H1 (cell line): ENCODE results near the gene ZNF625. TPM values are rescaled to one million over a fixed set of nuclear protein-coding genes. Genes with fewer than 3 reads are reported as not detected.

ENCODE experiments used
- CTCF ChIA-PET: fragments of 300-600 bp; sonication (Branson Sonifier 250); formaldehyde crosslinking; loops from one replicate; lab custom pipeline; 2021; ENCODE audit not compliant: partially characterized antibody; lab: Charles Lee
- POLR2A ChIA-PET: fragments of 300-600 bp; sonication (Branson Sonifier 250); formaldehyde crosslinking; loops from one replicate; lab custom pipeline; 2021; ENCODE audit warnings: inconsistent platforms; ENCODE audit not compliant: partially characterized antibody; lab: Charles Lee
- DNase-seq, 2 experiments: peaks; one replicate each; pipeline versions ENCODE4 v3.0.0 to v3.0.0-alpha.2; 2010 to 2022; ENCODE audit warnings: low spot score in 2 of 2, low read depth in 1 of 2, mixed read lengths in 1 of 2
- FAIRE-seq: peaks from 2 replicates; lab custom pipeline; 2011; peaks lifted over from hg19 to GRCh38; lab: Jason Lieb, UNC
- H2AFZ ChIP-seq: 2 replicates; pipeline ENCODE4 v1.8.1; 2012; ENCODE audit warnings: low read length, inconsistent platforms
- H2AK5ac ChIP-seq: 2 replicates; pipeline ENCODE4 v1.6.1; 2013; ENCODE audit warnings: low read depth, low read length
- H2BK120ac ChIP-seq: replicated peaks from 2 replicates; pipeline ENCODE3; 2013; ENCODE audit warnings: low read depth, low read length, inconsistent platforms
- H2BK12ac ChIP-seq: 2 replicates; pipeline ENCODE4 v1.6.1; 2013; ENCODE audit warnings: low read depth, low read length
- H2BK15ac ChIP-seq: 2 replicates; pipeline ENCODE4 v1.6.1; 2013; ENCODE audit warnings: low read length
- H2BK20ac ChIP-seq: 2 replicates; pipeline ENCODE4 v1.6.1; 2013; ENCODE audit warnings: low read length
- H2BK5ac ChIP-seq: 2 replicates; pipeline ENCODE4 v1.6.1; 2013; ENCODE audit warnings: low read depth, low read length
- H3K14ac ChIP-seq: 2 replicates; pipeline ENCODE4 v1.6.1; 2013; ENCODE audit warnings: inconsistent platforms; ENCODE audit not compliant: insufficient read length
- H3K18ac ChIP-seq: 2 replicates; pipeline ENCODE4 v1.6.1; 2013; ENCODE audit warnings: low read length; ENCODE audit errors: extremely low read depth
- H3K23ac ChIP-seq: 2 replicates; pipeline ENCODE4 v1.6.1; 2013; ENCODE audit warnings: inconsistent platforms; ENCODE audit not compliant: insufficient read length
- H3K23me2 ChIP-seq: 2 replicates; pipeline ENCODE4 v1.6.1; 2013; ENCODE audit warnings: low read depth, low read length
- H3K27ac ChIP-seq: 2 replicates; pipeline ENCODE4 v1.6.1; 2011; ENCODE audit warnings: low read depth, low read length, inconsistent platforms
- H3K27me3 ChIP-seq, 4 experiments: replicated peaks in 1 of 4; 1 replicate in 1 of 4; 2 replicates in 3 of 4; pipeline versions ENCODE4 v1.6.1 to v1.8.1; 2011 to 2013; ENCODE audit warnings: low read length in 3 of 4, mild to moderate bottlenecking in 3 of 4, inconsistent platforms in 2 of 4, mixed read lengths in 2 of 4, moderate library complexity in 1 of 4; ENCODE audit not compliant: control insufficient read depth in 3 of 4, insufficient read depth in 3 of 4; ENCODE audit errors: extremely low read depth in 1 of 4
- H3K36me3 ChIP-seq, 4 experiments: 2 replicates each; pipeline versions ENCODE4 v1.6.1 to v1.8.1; 2011 to 2013; ENCODE audit warnings: mild to moderate bottlenecking in 4 of 4, low read length in 3 of 4, moderate library complexity in 2 of 4, control low read depth in 1 of 4, inconsistent platforms in 1 of 4; ENCODE audit not compliant: insufficient read depth in 4 of 4, control insufficient read depth in 2 of 4
- H3K4ac ChIP-seq: replicated peaks from 2 replicates; pipeline ENCODE3; 2013; ENCODE audit warnings: low read length, low read depth, mixed read lengths, inconsistent platforms; ENCODE audit not compliant: insufficient read length
- H3K4me1 ChIP-seq, 4 experiments: replicated peaks in 1 of 4; 1 replicate in 1 of 4; 2 replicates in 3 of 4; pipeline versions ENCODE4 v1.6.1 to v1.8.1; 2011 to 2013; ENCODE audit warnings: low read length in 3 of 4, inconsistent platforms in 2 of 4, mixed read lengths in 1 of 4; ENCODE audit not compliant: insufficient read depth in 4 of 4, control insufficient read depth in 3 of 4
- H3K4me2 ChIP-seq, 2 experiments: 2 replicates each; pipeline versions ENCODE4 v1.6.1 to v1.8.1; 2011 to 2013; ENCODE audit warnings: low read depth in 2 of 2, low read length in 2 of 2, control low read depth in 1 of 2, inconsistent platforms in 1 of 2, mild to moderate bottlenecking in 1 of 2; ENCODE audit not compliant: insufficient read depth in 1 of 2
- H3K4me3 ChIP-seq, 4 experiments: fragments of 200-600, 300-600 bp in 1 of 4; sonication (generic), shearing (Covaris generic), sonication (Bioruptor Twin) in 1 of 4; 2 replicates each; pipeline versions ENCODE4 v1.5.1 to v1.8.1; 2011 to 2016; ENCODE audit warnings: low read length in 4 of 4, low read depth in 3 of 4, control low read depth in 2 of 4, inconsistent platforms in 2 of 4, mild to moderate bottlenecking in 2 of 4, mixed read lengths in 1 of 4, moderate library complexity in 1 of 4; ENCODE audit not compliant: insufficient read depth in 2 of 4; ENCODE audit errors: extremely low read depth in 1 of 4
- H3K56ac ChIP-seq: replicated peaks from 2 replicates; pipeline ENCODE3; 2013; ENCODE audit warnings: low read depth, mild to moderate bottlenecking, mixed read lengths, low read length, inconsistent platforms; ENCODE audit not compliant: insufficient read length
- H3K79me1 ChIP-seq: 2 replicates; pipeline ENCODE4 v1.6.1; 2013; ENCODE audit warnings: low read depth, low read length, control low read depth
- H3K79me2 ChIP-seq, 2 experiments: 2 replicates each; pipeline versions ENCODE4 v1.6.1 to v1.8.1; 2012 to 2013; ENCODE audit warnings: low read length in 2 of 2, mild to moderate bottlenecking in 2 of 2, inconsistent platforms in 1 of 2; ENCODE audit not compliant: insufficient read depth in 2 of 2, control insufficient read depth in 1 of 2
- H3K9ac ChIP-seq, 4 experiments: replicated peaks in 1 of 4; 1 replicate in 1 of 4; 2 replicates in 3 of 4; pipeline versions ENCODE4 v1.6.1 to v1.8.1; 2011 to 2013; ENCODE audit warnings: low read depth in 3 of 4, low read length in 3 of 4, control low read depth in 2 of 4, mild to moderate bottlenecking in 2 of 4, moderate library complexity in 2 of 4, inconsistent platforms in 1 of 4; ENCODE audit errors: extremely low read depth in 1 of 4
- H3K9me3 ChIP-seq, 2 experiments: 2 replicates each; pipeline versions ENCODE4 v1.6.1 to v1.8.1; 2012 to 2013; ENCODE audit warnings: mild to moderate bottlenecking in 2 of 2, moderate library complexity in 2 of 2, control low read depth in 1 of 2, inconsistent platforms in 1 of 2, low read depth in 1 of 2, low read length in 1 of 2, mixed read lengths in 1 of 2; ENCODE audit not compliant: insufficient read depth in 2 of 2
- H4K20me1 ChIP-seq, 2 experiments: replicated peaks in 1 of 2; 2 replicates each; pipeline versions ENCODE3 to v1.8.1; 2011 to 2013; ENCODE audit warnings: inconsistent platforms in 2 of 2, low read length in 2 of 2, mild to moderate bottlenecking in 1 of 2; ENCODE audit not compliant: insufficient read depth in 2 of 2, control insufficient read depth in 1 of 2
- H4K5ac ChIP-seq: 2 replicates; pipeline ENCODE4 v1.6.1; 2013; ENCODE audit warnings: low read length, low read depth, mixed read lengths, inconsistent platforms; ENCODE audit not compliant: insufficient read length
- H4K8ac ChIP-seq: 2 replicates; pipeline ENCODE4 v1.8.0; 2013; ENCODE audit warnings: mild to moderate bottlenecking, moderate library complexity, low read length, inconsistent platforms; ENCODE audit not compliant: insufficient read depth; ENCODE audit errors: extremely low read depth
- H4K91ac ChIP-seq: replicated peaks from 2 replicates; pipeline ENCODE3; 2013; ENCODE audit warnings: low read length, mixed read lengths, inconsistent platforms; ENCODE audit not compliant: insufficient read length
- CBX8 ChIP-seq: fragments of 300-800, 300-1000 bp; sonication (generic); IDR thresholded peaks from 2 replicates; pipeline ENCODE4 v1.7.1; 2016; ENCODE audit warnings: low read depth, low read length, borderline replicate concordance
- CHD1 ChIP-seq: IDR thresholded peaks from 2 replicates; pipeline ENCODE4 v1.6.1; 2012; ENCODE audit warnings: low read depth, low read length, improper control_type of control experiment
- CREB1 ChIP-seq: IDR thresholded peaks from 2 replicates; pipeline ENCODE4 v1.6.1; 2012; ENCODE audit warnings: inconsistent platforms
- EGR1 ChIP-seq: IDR thresholded peaks from 2 replicates; pipeline ENCODE4 v1.6.1; 2011; ENCODE audit warnings: low read depth, low read length, borderline replicate concordance
- EP300 ChIP-seq, 2 experiments: IDR thresholded peaks; 1 replicate in 1 of 2; 2 replicates in 1 of 2; pipeline ENCODE4 v1.6.1; 2011 to 2012; ENCODE audit warnings: low read depth in 2 of 2, low read length in 2 of 2, mild to moderate bottlenecking in 2 of 2, borderline replicate concordance in 1 of 2, inconsistent platforms in 1 of 2, moderate library complexity in 1 of 2
- GABPA ChIP-seq: IDR thresholded peaks from 2 replicates; pipeline ENCODE4 v1.6.1; 2011; ENCODE audit warnings: mild to moderate bottlenecking, low read length, moderate library complexity, borderline replicate concordance; ENCODE audit not compliant: insufficient read depth
- KDM1A ChIP-seq: fragments of 200-600, 300-600 bp; sonication (generic); IDR thresholded peaks from 2 replicates; pipeline ENCODE4 v1.7.1; 2016; ENCODE audit warnings: mild to moderate bottlenecking, low read length, borderline replicate concordance
- POLR2A ChIP-seq, 2 experiments: IDR thresholded peaks; 1 replicate in 1 of 2; 2 replicates in 1 of 2; pipeline ENCODE4 v1.6.1; 2011; ENCODE audit warnings: low read depth in 2 of 2, low read length in 2 of 2, mild to moderate bottlenecking in 2 of 2; ENCODE audit errors: control extremely low read depth in 1 of 2
- POLR2AphosphoS5 ChIP-seq: IDR thresholded peaks from 2 replicates; pipeline ENCODE4 v1.6.1; 2011; ENCODE audit warnings: low read depth, low read length
- RFX5 ChIP-seq: IDR thresholded peaks from 2 replicates; pipeline ENCODE4 v1.6.1; 2011; ENCODE audit warnings: low read depth, low read length, improper control_type of control experiment, borderline replicate concordance
- SUZ12 ChIP-seq: fragments of 200-600 bp; sonication (generic); IDR thresholded peaks from 2 replicates; pipeline ENCODE4 v1.6.1; 2012; ENCODE audit warnings: mild to moderate bottlenecking, inconsistent platforms, low read length, moderate library complexity, mixed read lengths
- TAF1 ChIP-seq: IDR thresholded peaks from 2 replicates; pipeline ENCODE4 v1.6.1; 2011; ENCODE audit warnings: mild to moderate bottlenecking, low read depth, low read length
- whole genome bisulfite sequencing, 2 experiments: shearing (Covaris generic) in 1 of 2; methylation state at CpG; one replicate each; pipeline versions ENCODE4 v1.1.6 to v1.1.7; 2013 to 2015; ENCODE audit warnings: low lambda C conversion rate in 2 of 2, mixed read lengths in 2 of 2, inconsistent platforms in 1 of 2, low coverage in 1 of 2, missing lambda C conversion rate in 1 of 2; ENCODE audit not compliant: insufficient replicate concordance in 2 of 2, insufficient coverage in 1 of 2, insufficient read length in 1 of 2; ENCODE audit errors: extremely low coverage in 1 of 2, missing lambda C conversion rate in 1 of 2; 5-methylcytosine and 5-hydroxymethylcytosine counted together
- polyA plus RNA-seq, 7 experiments: library from polyadenylated mRNA; depleted of rRNA in 3 of 7; stranded (reverse) in 5 of 7; unstranded in 2 of 7; fragments of >200 nt in 5 of 7; fragments of 200-250 nt in 2 of 7; gene quantifications; 1 replicate in 5 of 7; 2 replicates in 1 of 7; 4 replicates in 1 of 7; pipeline versions ENCODE4 v1.2.1 to v1.2.3, GENCODE V29; 2011 to 2013; ENCODE audit warnings: missing spikeins in 2 of 7, mixed read lengths in 2 of 7
- total RNA-seq: library from RNA; stranded (reverse); fragmentation: NEBNext Ultra II Directional; extraction: Animal tissue kit (Norgen Biotek cat#: 25700); gene quantifications from 2 replicates; pipeline ENCODE4 v1.2.1, GENCODE V29; 2021

ZNF625 gene
- total and polyA plus RNA-seq, 2 of the 8 experiments (the other 6 are each of a cell fraction or from before 2014, with no cell fraction given), result 2.5 to 26.8 TPM

DNA sequence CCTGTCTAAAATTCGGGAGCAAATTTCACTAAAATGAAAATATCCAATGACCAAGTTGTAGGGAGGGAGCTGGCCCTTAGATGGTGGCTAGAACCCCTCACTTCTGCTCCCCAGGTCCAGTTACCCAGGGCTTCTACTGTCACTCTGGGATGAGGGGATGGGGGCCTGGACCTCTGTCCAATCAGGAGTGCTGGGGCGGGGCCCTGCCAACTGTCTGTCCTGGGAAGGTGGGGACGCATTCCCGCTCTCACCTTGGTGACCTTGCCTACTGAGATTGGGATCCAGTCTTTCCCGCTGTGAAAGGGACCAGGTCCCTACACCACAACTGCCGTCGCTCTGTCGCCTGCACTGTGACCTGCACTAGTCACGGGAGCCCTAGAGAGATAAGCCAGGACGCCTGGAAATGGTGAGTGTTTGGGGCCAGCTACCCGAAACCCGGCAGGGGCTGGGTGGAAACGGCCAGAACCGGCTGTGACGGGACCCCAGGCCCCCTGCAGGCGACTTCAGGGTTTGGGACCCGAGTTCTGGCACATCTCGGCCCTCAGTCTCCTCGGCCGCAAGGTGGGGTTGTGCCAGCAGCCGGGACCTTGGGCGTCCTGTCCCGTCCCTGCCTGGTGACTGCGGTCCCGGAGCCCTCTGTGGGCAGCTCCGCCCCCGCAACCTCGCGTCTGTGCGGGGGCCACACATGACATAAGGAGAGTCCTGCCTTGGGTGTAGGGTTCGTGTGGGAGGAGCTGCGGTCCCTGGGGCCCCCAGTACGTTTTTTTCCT is 39.1 kb downstream of the ZNF625 start:
- no peak for DNase-seq
- CTCF ChIA-PET, result interaction anchor here (0.8 to 4.7 kb wide), 5 partner anchors 9 to 193 kb away, joined by 3 to 30 read pairs (median 5); partner anchors contain the start of gene ZNF20
- TF ChIP-seq CREB1 (no peak), CBX8 (no peak), TAF1 (no peak), EGR1 (no peak), POLR2A (IDR thresholded peaks at IDR 0.05; ENCODE audit: control extremely low read depth in 1 of 2, low read depth in 2 of 2, low read length in 2 of 2) (no peak), KDM1A (no peak), CHD1 (no peak), EP300 (IDR thresholded peaks at IDR 0.05; ENCODE audit: borderline replicate concordance in 1 of 2, low read depth in 2 of 2, low read length in 2 of 2) (no peak), POLR2AphosphoS5 (no peak), GABPA (no peak), RFX5 (no peak), SUZ12 (no peak)

More for the DNA sequence above, 39.1 kb downstream of the ZNF625 start:
- Histone ChIP-seq H3K9ac (no peak overlapping the region), H3K27me3 (no peaks in the 10 kb centered on the region), H3K4ac (no peak overlapping the region), H3K79me2 (no peaks in the 10 kb centered on the region), H2BK12ac (no peak overlapping the region), H3K56ac (no peak overlapping the region), H2BK120ac (no peak overlapping the region), H3K23me2 (no peaks in the 10 kb centered on the region), H2BK15ac (no peak overlapping the region), H2BK20ac (no peak overlapping the region), H4K5ac (no peak overlapping the region), H3K79me1 (no peaks in the 10 kb centered on the region), H3K36me3 (peaks cover 5 to 39% (median 18%) of the 10 kb centered on the region in 4 experiments), H3K4me3 (no peak overlapping the region), H3K4me2 (no peak overlapping the region), H3K4me1 (no peaks in the 10 kb centered on the region), H2BK5ac (no peak overlapping the region), H3K23ac (no peak overlapping the region), H4K91ac (no peak overlapping the region), H3K18ac (no peak overlapping the region), H2AFZ (no peak overlapping the region), H2AK5ac (no peak overlapping the region), H4K8ac (peak overlapping the region; percentile 51; the same call in 1 of the 2 replicates), H4K20me1 (no peaks in the 10 kb centered on the region), H3K14ac (no peak overlapping the region), H3K9me3 (peaks cover 18 to 28% of the 10 kb centered on the region in 2 experiments), H3K27ac (no peak overlapping the region)
- no peak for FAIRE-seq
- WGBS, 2 experiments, result 91% methylated on average over 23 of the region's 33 CpGs; no CpG with 5 or more reads in 1 of the 2 experiments
- POLR2A ChIA-PET, result interaction anchor here (1.2 to 2.5 kb wide), 6 partner anchors 9 to 23 kb away, joined by 3 to 12 read pairs (median 5); partner anchors contain the start of gene ZNF20
